Stimulated activated CD4-positive, alpha-beta T cell treated with anti-CD3 and anti-CD28 coated beads, Interleukin-4, amount 100 ng/mL, for 4 hours (primary cell): Measurements from ENCODE around the gene OGFOD1.
A peak's percentile ranks its signal among the peaks of the same experiment; 100 is the strongest.

Source experiments
- DNase-seq, 2 experiments: peaks; one replicate each; pipeline ENCODE4 v3.0.0-alpha.2; 2020

The OGFOD1 gene

GRCh38 chr16:56428091-56428490 is 23.3 kb upstream of the OGFOD1 start:
- DNase-seq, result no peak

- no peak for DNase-seq
Measured at GRCh38 chr16:56436258-56436657, 15.1 kb upstream of the OGFOD1 start.

- DNase-seq, result no peak
Measured at GRCh38 chr16:56438038-56438437, 13.3 kb upstream of the OGFOD1 start.

GRCh38 chr16:56447286-56447685 is 4.1 kb upstream of the OGFOD1 start:
- no peak for DNase-seq

- no peak for DNase-seq
Measured at GRCh38 chr16:56448005-56448404, 3.3 kb upstream of the OGFOD1 start.

GRCh38 chr16:56450275-56450985 is 924 bp upstream of the OGFOD1 start:
- DNase-seq, result no peak

- no peak for DNase-seq
Measured at GRCh38 chr16:56451753-56452689, 667 bp downstream of the OGFOD1 start.

GRCh38 chr16:56457927-56458470 is 6.6 kb downstream of the OGFOD1 start:
- DNase-seq, result no peak

GRCh38 chr16:56460101-56460500 is 8.7 kb downstream of the OGFOD1 start:
- DNase-seq, result no peak

- DNase-seq, result no peak
Measured at GRCh38 chr16:56462064-56462796, 10.9 kb downstream of the OGFOD1 start.

GRCh38 chr16:56463153-56463552 is 11.8 kb downstream of the OGFOD1 start:
- DNase-seq, result no peak

GRCh38 chr16:56466344-56466743 is 15.0 kb downstream of the OGFOD1 start:
- DNase-seq, result no peak

- no peak for DNase-seq
Measured at GRCh38 chr16:56468800-56469199, 17.4 kb downstream of the OGFOD1 start.

GRCh38 chr16:56469748-56470147 is 18.4 kb downstream of the OGFOD1 start:
- no peak for DNase-seq

- no peak for DNase-seq
Measured at GRCh38 chr16:56470232-56470631, 18.9 kb downstream of the OGFOD1 start.

- DNase-seq, result no peak
Measured at GRCh38 chr16:56470666-56471065, 19.3 kb downstream of the OGFOD1 start.

- DNase-seq, result no peak
Measured at GRCh38 chr16:56475201-56475600, 23.8 kb downstream of the OGFOD1 start.

GRCh38 chr16:56477096-56477878 is 25.9 kb downstream of the OGFOD1 start:
- peak in 1 of 2 experiments; percentile 31 for DNase-seq

- DNase-seq, result no peak
Measured at GRCh38 chr16:56478281-56479049, 27.1 kb downstream of the OGFOD1 start.

GRCh38 chr16:56479469-56479868 is 28.1 kb downstream of the OGFOD1 start:
- no peak for DNase-seq

GRCh38 chr16:56480776-56481467 is 29.6 kb downstream of the OGFOD1 start:
- no peak for DNase-seq
